H9 (cell line): Measurements from ENCODE around the gene ST6GALNAC3. TPM values are rescaled to one million over a fixed set of nuclear protein-coding genes. Genes with fewer than 3 reads are reported as not detected.
A peak's percentile ranks its signal among the peaks of the same experiment; 100 is the strongest.

ENCODE experiments used
- DNase-seq: peaks from one replicate; pipeline ENCODE4 v3.0.0-alpha.2; 2017
- H2AFZ ChIP-seq: one replicate; pipeline ENCODE4 v1.6.1; 2013; ENCODE audit warnings: mild to moderate bottlenecking, low read length, control low read depth, moderate library complexity
- H2AK5ac ChIP-seq: 2 replicates; pipeline ENCODE4 v1.6.1; 2013; ENCODE audit warnings: low read length, control low read depth, mixed read lengths; ENCODE audit not compliant: insufficient read length
- H2BK120ac ChIP-seq: one replicate; pipeline ENCODE4 v1.6.1; 2013; ENCODE audit warnings: low read depth, mild to moderate bottlenecking, low read length, control low read depth, inconsistent platforms; ENCODE audit not compliant: poor library complexity, severe bottlenecking
- H2BK12ac ChIP-seq: 2 replicates; pipeline ENCODE4 v1.6.1; 2013; ENCODE audit warnings: low read length, control low read depth, mixed read lengths, low read depth; ENCODE audit not compliant: insufficient read length
- H2BK15ac ChIP-seq: 2 replicates; pipeline ENCODE4 v1.6.1; 2013; ENCODE audit warnings: low read depth, low read length, control low read depth
- H2BK20ac ChIP-seq: one replicate; pipeline ENCODE4 v1.6.1; 2013; ENCODE audit warnings: low read depth, mild to moderate bottlenecking, low read length, control low read depth, inconsistent platforms; ENCODE audit not compliant: poor library complexity, severe bottlenecking
- H2BK5ac ChIP-seq: 2 replicates; pipeline ENCODE4 v1.6.1; 2013; ENCODE audit warnings: low read length, control low read depth, mixed read lengths; ENCODE audit not compliant: insufficient read length
- H3K14ac ChIP-seq: 2 replicates; pipeline ENCODE4 v1.6.1; 2013; ENCODE audit warnings: low read length, control low read depth; ENCODE audit not compliant: insufficient read depth
- H3K18ac ChIP-seq: 2 replicates; pipeline ENCODE4 v1.6.1; 2013; ENCODE audit warnings: low read depth, mild to moderate bottlenecking, mixed read lengths, low read length, control low read depth; ENCODE audit not compliant: insufficient read length
- H3K23ac ChIP-seq: 2 replicates; pipeline ENCODE4 v1.6.1; 2013; ENCODE audit warnings: low read length, control low read depth, mixed read lengths, low read depth; ENCODE audit not compliant: insufficient read length
- H3K23me2 ChIP-seq: 2 replicates; pipeline ENCODE4 v1.6.1; 2013; ENCODE audit warnings: low read depth, mild to moderate bottlenecking, mixed read lengths, low read length, control low read depth; ENCODE audit not compliant: insufficient read length, poor library complexity, severe bottlenecking
- H3K27ac ChIP-seq: 2 replicates; pipeline ENCODE4 v1.5.1; 2013; ENCODE audit warnings: low read length, control low read depth, mixed read lengths, low read depth; ENCODE audit not compliant: insufficient read length
- H3K27me3 ChIP-seq: 2 replicates; pipeline ENCODE4 v1.6.1; 2013; ENCODE audit warnings: low read length, control low read depth, inconsistent platforms; ENCODE audit not compliant: insufficient read depth
- H3K4ac ChIP-seq: 2 replicates; pipeline ENCODE4 v1.6.1; 2013; ENCODE audit warnings: low read depth, mild to moderate bottlenecking, control low read depth, inconsistent platforms, low read length, moderate library complexity
- H3K4me1 ChIP-seq: 2 replicates; pipeline ENCODE4 v1.6.1; 2013; ENCODE audit warnings: low read length, control low read depth, inconsistent platforms; ENCODE audit not compliant: insufficient read depth
- H3K4me2 ChIP-seq: 2 replicates; pipeline ENCODE4 v1.6.1; 2013; ENCODE audit warnings: low read length, control low read depth, mixed read lengths; ENCODE audit not compliant: insufficient read length, insufficient read depth
- H3K56ac ChIP-seq: 2 replicates; pipeline ENCODE4 v1.6.1; 2013; ENCODE audit warnings: low read depth, mild to moderate bottlenecking, mixed read lengths, low read length, control low read depth; ENCODE audit not compliant: insufficient read length
- H3K79me1 ChIP-seq: 2 replicates; pipeline ENCODE4 v1.6.1; 2013; ENCODE audit warnings: low read depth, mild to moderate bottlenecking, moderate library complexity, low read length, control low read depth, inconsistent platforms; ENCODE audit not compliant: insufficient read depth, poor library complexity, severe bottlenecking
- H3K79me2 ChIP-seq: 2 replicates; pipeline ENCODE4 v1.6.1; 2013; ENCODE audit warnings: low read length, control low read depth, inconsistent platforms; ENCODE audit not compliant: insufficient read depth
- H3K9ac ChIP-seq: 2 replicates; pipeline ENCODE4 v1.6.1; 2013; ENCODE audit warnings: low read length, control low read depth, mixed read lengths; ENCODE audit not compliant: insufficient read length; ENCODE audit errors: extremely low read depth
- H3K9me3 ChIP-seq: one replicate; pipeline ENCODE4 v1.6.1; 2013; ENCODE audit warnings: low read depth, low read length, inconsistent platforms; ENCODE audit not compliant: control insufficient read depth
- H3T11ph ChIP-seq: one replicate; pipeline ENCODE4 v1.6.1; 2013; ENCODE audit warnings: mild to moderate bottlenecking, low read length, control low read depth, inconsistent platforms
- H4K20me1 ChIP-seq: one replicate; pipeline ENCODE4 v1.6.1; 2013; ENCODE audit not compliant: control insufficient read depth, insufficient read length, insufficient read depth
- H4K5ac ChIP-seq: 2 replicates; pipeline ENCODE4 v1.6.1; 2013; ENCODE audit warnings: low read depth, mild to moderate bottlenecking, mixed read lengths, low read length, control low read depth; ENCODE audit not compliant: insufficient read length
- H4K8ac ChIP-seq: replicated peaks from 2 replicates; pipeline ENCODE4 v1.6.1; 2013; ENCODE audit warnings: low read length, control low read depth, mixed read lengths, low read depth; ENCODE audit not compliant: insufficient read length
- H4K91ac ChIP-seq: 2 replicates; pipeline ENCODE4 v1.6.1; 2013; ENCODE audit warnings: low read depth, mild to moderate bottlenecking, moderate library complexity, mixed read lengths, low read length, control low read depth; ENCODE audit not compliant: insufficient read length
- H3K27ac Mint-ChIP-seq, 3 experiments: 2 replicates in 2 of 3; 3 replicates in 1 of 3; pipeline ENCODE4 v1.8.0; 2020 to 2021; ENCODE audit warnings: mixed read lengths in 3 of 3, mild to moderate bottlenecking in 1 of 3, moderate library complexity in 1 of 3
- H3K27me3 Mint-ChIP-seq: 2 replicates; pipeline ENCODE4 v1.8.0; 2021; ENCODE audit warnings: low read depth, mild to moderate bottlenecking, moderate library complexity, mixed read lengths
- H3K36me3 Mint-ChIP-seq, 3 experiments: 2 replicates in 2 of 3; 3 replicates in 1 of 3; pipeline ENCODE4 v1.8.0; 2020 to 2021; ENCODE audit warnings: low read depth in 3 of 3, mixed read lengths in 3 of 3; ENCODE audit not compliant: insufficient read depth in 1 of 3
- H3K4me1 Mint-ChIP-seq, 2 experiments: 2 replicates each; pipeline ENCODE4 v1.8.0; 2020; ENCODE audit warnings: mixed read lengths in 2 of 2
- H3K4me3 Mint-ChIP-seq, 2 experiments: 2 replicates in 1 of 2; 3 replicates in 1 of 2; pipeline ENCODE4 v1.8.0; 2020 to 2021; ENCODE audit warnings: mild to moderate bottlenecking in 2 of 2, mixed read lengths in 2 of 2, moderate library complexity in 1 of 2
- H3K9me3 Mint-ChIP-seq, 2 experiments: 2 replicates in 1 of 2; 3 replicates in 1 of 2; pipeline ENCODE4 v1.8.0; 2020; ENCODE audit warnings: mild to moderate bottlenecking in 2 of 2, mixed read lengths in 2 of 2, moderate library complexity in 1 of 2
- WGBS: extraction: QIAGEN DNeasy Blood & Tissue Kit; methylation state at CpG from one replicate; pipeline ENCODE4 v1.1.7; 2013; ENCODE audit warnings: missing lambda C conversion rate, low lambda C conversion rate, mixed read lengths; ENCODE audit not compliant: insufficient read length; ENCODE audit errors: extremely low coverage; 5-methylcytosine and 5-hydroxymethylcytosine counted together
- total RNA-seq: library from RNA; stranded (reverse); gene quantifications from 2 replicates; pipeline ENCODE4 v1.2.1, GENCODE V29; 2021
- TF ChIP-seq, protein P1 (sequence below): fragments of 200-600 bp; sonication (generic); conservative IDR thresholded peaks from 3 replicates; pipeline ENCODE4 v1.8.0; 2021; ENCODE audit warnings: antibody characterized with exemption, mild to moderate bottlenecking

Gene ST6GALNAC3
- total RNA-seq, 1 experiment from 2014 or later, result 11.2 TPM

DNA sequence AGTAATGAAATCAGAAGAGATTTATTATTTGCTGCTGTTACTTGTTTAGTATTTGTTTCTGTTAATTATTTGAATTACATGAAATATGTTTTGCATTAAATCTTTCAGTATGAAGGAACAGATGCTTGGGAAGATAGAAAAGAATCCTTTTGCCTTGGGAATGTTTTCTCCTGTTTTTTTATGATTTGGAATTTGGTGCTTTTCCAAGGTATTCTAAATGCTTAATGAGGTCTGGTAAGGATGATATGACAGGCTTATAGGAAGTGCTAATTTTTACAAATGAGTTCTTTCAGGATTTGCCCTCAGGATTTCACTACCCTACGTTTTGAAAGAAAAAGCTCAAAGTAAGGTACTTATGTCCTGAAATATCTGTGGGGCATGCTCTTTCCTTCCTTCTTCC lies 25.6 kb upstream of the ST6GALNAC3 start:
- TF ChIP-seq, protein P1, sequence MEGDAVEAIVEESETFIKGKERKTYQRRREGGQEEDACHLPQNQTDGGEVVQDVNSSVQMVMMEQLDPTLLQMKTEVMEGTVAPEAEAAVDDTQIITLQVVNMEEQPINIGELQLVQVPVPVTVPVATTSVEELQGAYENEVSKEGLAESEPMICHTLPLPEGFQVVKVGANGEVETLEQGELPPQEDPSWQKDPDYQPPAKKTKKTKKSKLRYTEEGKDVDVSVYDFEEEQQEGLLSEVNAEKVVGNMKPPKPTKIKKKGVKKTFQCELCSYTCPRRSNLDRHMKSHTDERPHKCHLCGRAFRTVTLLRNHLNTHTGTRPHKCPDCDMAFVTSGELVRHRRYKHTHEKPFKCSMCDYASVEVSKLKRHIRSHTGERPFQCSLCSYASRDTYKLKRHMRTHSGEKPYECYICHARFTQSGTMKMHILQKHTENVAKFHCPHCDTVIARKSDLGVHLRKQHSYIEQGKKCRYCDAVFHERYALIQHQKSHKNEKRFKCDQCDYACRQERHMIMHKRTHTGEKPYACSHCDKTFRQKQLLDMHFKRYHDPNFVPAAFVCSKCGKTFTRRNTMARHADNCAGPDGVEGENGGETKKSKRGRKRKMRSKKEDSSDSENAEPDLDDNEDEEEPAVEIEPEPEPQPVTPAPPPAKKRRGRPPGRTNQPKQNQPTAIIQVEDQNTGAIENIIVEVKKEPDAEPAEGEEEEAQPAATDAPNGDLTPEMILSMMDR, result no peak
- Histone ChIP-seq H3K18ac (no peak overlapping the region), H3K9ac (no peak overlapping the region), H3K23ac (no peak overlapping the region), H4K20me1 (no peaks in the 10 kb centered on the region), H3K27ac (no peak overlapping the region), H4K8ac (no peak overlapping the region), H2BK15ac (no peak overlapping the region), H2BK5ac (no peak overlapping the region), H2BK120ac (no peak overlapping the region), H3T11ph (no peak overlapping the region), H3K4me2 (no peak overlapping the region), H3K4me1 (peaks cover 11% of the 10 kb centered on the region), H3K4ac (no peak overlapping the region), H3K23me2 (no peaks in the 10 kb centered on the region), H2BK12ac (no peak overlapping the region), H3K56ac (no peak overlapping the region), H4K91ac (no peak overlapping the region), H2AK5ac (no peak overlapping the region), H3K79me2 (no peaks in the 10 kb centered on the region), H3K27me3 (no peaks in the 10 kb centered on the region), H3K14ac (no peak overlapping the region), H2AFZ (no peak overlapping the region), H3K9me3 (no peaks in the 10 kb centered on the region), H3K79me1 (no peaks in the 10 kb centered on the region), H2BK20ac (no peak overlapping the region), H4K5ac (no peak overlapping the region)
- peaks cover 37 to 53% of the 10 kb centered on the region in 2 experiments for H3K4me1 Mint-ChIP-seq
- no peak for DNase-seq
- WGBS, result no CpG with 5 or more reads among the region's 1 CpG
- H3K27ac Mint-ChIP-seq, result peak overlapping the region in 2 of 3 experiments; percentile 8 to 30; a peak in 3 of 7 replicates
- H3K4me3 Mint-ChIP-seq, result no peak overlapping the region
- no peaks in the 10 kb centered on the region; a peak in 2 of 5 replicates for H3K9me3 Mint-ChIP-seq
- no peaks in the 10 kb centered on the region for H3K36me3 Mint-ChIP-seq
- H3K27me3 Mint-ChIP-seq, result no peaks in the 10 kb centered on the region
